GM18498 (cell line): ENCODE data around the gene SALL3.

ENCODE experiments used
- ATAC-seq: cut with Tn5 transposase; IDR thresholded peaks from one replicate; pipeline ENCODE4 v1.9.1; 2021; ENCODE audit warnings: mild to moderate bottlenecking, moderate library complexity; ENCODE audit not compliant: unreplicated experiment

SALL3 gene

GRCh38 chr18:78979056-78979729 lies 425 bp upstream of the SALL3 start:
- ATAC-seq = no peak

DNA sequence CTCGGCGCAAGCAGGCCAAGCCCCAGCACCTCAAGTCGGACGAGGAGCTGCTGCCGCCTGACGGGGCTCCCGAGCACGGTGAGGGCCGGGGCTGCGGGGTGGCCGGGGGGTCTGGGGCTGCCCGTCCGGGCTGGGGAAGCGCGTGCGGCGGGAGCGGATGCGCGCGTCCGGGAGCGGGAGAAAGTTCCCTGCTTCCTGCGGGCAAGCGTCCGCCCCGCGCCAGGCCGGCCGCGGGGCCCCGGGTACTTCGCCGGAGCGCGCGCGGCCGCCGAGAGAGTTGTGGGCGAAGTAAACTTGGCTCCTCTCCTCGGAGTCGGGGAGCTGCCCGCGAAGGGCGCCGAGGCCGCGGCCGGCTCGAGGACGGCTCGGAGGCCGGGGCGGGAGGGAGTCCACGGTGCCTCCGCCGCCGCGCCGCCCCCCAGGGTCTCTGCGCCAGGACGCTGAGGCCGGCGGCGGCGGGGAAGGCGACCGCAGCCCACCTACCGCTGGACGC lies 707 bp downstream of the SALL3 start:
- no peak for ATAC-seq

GRCh38 chr18:78980777-78981380 lies 1.3 kb downstream of the SALL3 start:
- no peak for ATAC-seq

DNA sequence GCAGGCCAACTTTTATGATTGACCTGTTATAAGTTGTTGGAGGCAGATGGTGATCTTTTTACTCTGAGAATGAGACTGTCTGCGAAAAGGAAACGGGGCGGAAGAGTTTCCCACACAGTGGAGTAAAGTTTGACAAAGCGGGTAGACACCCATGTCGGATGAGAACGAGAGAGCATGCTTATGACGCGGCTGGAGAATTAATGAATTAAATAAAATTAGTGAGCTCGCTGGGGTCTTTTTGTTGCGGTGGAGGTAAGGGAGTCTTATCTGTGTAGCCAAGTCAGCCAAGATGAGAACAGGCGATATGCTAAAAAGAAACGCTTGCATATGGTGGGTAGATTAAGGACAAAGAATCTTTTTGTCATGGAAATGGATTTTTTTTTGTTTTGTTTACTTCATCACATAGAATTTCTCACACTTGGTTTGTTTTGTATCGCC lies 1.8 kb downstream of the SALL3 start:
- ATAC-seq = no peak

DNA sequence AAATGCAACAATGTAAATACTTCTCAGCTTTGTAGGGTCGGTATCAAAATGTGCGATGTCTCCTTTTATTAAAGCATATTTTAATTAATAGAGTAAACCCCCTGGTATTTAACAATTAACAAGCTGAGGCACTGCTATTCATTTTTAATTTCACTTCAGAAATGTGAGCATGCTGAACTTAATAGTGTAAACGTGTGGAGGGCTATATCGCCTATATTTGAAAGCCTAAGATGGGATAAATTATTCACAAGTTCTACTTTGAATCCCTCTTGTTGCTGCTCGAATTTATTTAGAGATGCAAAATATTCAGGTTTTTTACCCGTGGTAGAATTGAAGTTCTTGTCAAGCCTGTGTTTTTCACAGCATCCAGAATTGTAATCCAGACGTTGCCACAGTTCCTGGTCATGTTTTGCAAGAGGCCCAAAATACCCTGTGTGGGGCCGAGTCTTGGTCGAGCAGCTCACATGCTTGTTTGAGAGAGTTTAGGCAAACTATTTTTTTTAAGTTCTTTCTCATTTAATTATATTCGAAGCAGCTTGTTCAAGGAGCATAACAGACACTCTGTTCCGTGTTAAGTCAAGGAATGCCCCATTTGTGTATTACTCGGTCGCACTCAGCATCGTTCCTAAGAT lies 2.5 kb downstream of the SALL3 start:
- ATAC-seq = no peak

DNA sequence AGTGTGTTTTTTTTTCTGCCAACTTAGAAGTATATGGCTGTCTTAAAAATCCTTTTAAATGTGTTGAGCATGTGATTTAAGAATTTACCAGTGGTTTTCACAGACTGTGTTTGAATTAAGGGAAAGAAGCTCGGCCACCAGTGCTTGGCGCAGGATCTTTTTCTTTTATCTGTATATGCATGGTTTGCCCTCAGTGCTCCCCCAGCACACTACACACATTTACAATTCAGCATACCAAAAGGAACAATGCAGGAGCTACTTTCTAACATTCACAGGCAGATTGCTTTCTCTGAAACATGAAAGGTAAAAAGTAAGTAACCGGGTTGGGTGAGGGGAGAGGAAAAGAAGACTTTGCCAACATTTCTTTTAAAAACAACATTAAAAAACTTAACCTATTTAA lies 3.9 kb downstream of the SALL3 start:
- no peak for ATAC-seq

GRCh38 chr18:78984941-78985784 lies 5.5 kb downstream of the SALL3 start:
- peak; percentile 66 for ATAC-seq

DNA sequence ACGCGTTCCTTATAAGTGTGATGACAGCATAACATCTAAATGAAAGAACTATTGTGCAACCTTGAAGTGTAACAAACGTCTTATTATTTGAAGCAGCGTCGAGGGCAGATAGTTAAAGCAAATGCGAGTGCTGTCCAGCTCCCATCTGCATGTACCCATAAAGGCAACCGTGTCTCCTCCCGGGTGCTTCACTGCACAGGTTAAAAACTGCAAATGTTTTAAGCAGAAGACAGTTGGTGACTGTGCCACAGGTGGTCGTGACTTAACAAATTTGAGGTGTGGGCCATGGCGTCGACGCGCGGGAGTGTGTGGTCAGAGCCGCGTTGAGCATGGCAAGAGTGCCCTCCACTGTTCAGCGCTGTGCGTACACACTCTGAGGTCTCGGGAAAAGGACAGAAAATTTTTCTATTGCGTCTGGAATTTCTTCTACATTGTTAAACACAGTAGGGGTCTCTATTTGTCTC lies 6.4 kb downstream of the SALL3 start:
- no peak for ATAC-seq

GRCh38 chr18:78991446-78991845 lies 11.8 kb downstream of the SALL3 start:
- no peak for ATAC-seq

GRCh38 chr18:78992041-78993011 lies 12.7 kb downstream of the SALL3 start:
- no peak for ATAC-seq

DNA sequence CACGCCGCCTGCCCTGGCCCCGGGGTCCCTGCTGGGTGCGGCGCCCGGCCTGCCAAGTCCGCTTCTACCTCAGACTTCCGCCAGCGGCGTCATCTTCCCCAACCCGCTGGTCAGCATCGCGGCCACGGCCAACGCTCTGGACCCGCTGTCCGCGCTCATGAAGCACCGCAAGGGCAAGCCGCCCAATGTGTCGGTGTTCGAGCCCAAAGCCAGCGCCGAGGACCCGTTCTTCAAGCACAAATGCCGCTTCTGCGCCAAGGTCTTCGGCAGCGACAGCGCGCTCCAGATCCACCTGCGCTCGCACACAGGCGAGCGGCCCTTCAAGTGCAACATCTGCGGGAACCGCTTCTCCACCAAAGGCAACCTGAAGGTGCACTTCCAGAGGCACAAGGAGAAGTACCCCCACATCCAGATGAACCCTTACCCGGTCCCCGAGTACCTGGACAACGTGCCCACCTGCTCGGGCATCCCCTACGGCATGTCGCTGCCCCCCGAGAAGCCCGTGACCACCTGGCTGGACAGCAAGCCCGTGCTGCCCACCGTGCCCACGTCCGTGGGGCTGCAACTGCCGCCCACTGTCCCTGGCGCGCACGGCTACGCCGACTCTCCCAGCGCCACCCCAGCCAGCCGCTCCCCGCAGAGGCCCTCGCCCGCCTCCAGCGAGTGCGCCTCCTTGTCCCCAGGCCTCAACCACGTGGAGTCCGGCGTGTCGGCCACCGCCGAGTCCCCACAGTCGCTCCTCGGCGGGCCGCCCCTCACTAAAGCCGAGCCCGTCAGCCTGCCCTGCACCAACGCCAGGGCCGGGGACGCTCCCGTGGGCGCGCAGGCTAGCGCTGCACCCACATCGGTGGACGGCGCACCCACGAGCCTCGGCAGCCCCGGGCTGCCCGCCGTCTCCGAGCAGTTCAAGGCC lies 13.7 kb downstream of the SALL3 start:
- no peak for ATAC-seq

- no peak for ATAC-seq
Measured at GRCh38 chr18:78994000-78994399, 14.4 kb downstream of the SALL3 start.

DNA sequence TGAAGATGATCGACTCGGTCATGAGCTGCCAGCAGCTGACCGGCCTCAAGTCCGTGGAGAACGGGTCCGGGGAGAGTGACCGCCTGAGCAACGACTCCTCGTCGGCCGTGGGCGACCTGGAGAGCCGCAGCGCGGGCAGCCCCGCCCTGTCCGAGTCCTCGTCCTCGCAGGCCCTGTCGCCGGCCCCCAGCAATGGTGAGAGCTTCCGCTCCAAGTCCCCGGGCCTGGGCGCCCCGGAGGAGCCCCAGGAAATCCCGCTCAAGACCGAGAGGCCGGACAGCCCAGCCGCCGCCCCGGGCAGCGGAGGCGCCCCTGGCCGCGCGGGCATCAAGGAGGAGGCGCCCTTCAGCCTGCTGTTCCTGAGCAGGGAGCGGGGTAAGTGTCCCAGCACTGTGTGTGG lies 14.9 kb downstream of the SALL3 start:
- no peak for ATAC-seq

- ATAC-seq = no peak
Measured at GRCh38 chr18:78994977-78995582, 15.5 kb downstream of the SALL3 start.

- ATAC-seq = no peak
Measured at GRCh38 chr18:78995740-78996395, 16.2 kb downstream of the SALL3 start.

- ATAC-seq = no peak
Measured at GRCh38 chr18:78996741-78997490, 17.3 kb downstream of the SALL3 start.

DNA sequence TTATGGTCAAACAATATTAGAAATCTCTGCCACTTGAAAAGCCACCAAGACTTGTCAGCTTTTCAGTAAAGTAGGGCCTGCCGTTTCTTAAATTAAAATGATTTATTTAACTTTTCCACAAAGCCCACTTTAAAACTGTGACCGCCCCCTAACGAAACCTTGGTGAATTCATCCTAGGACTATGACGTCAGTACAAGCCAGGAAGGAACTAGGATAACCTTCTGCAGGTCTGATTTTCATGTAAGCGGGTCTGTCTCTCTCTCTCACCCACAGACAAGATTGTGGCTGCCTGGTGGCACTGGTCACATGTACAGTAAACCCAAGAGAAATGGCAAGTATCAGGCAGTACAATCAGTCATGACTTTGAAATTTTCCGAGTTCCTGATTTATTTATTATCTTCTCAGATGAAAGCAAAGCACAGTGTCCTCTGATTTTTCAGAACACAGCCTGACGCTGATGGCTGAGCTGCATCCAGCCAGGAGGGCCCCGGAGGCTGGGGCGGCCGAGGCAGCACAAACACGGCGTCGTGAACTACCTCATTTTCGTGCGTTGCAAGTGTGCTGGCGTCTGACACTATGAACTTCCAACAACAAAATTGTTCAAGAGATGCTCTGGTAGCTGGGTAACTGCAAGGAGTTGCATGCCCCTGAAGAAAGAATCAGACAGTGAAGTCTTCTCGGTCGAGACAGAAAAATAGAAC lies 18.9 kb downstream of the SALL3 start:
- no peak for ATAC-seq
